Neural cell (in vitro differentiated cells): Measurements from ENCODE around the gene MAPK8IP2. TPM values are rescaled to one million over a fixed set of nuclear protein-coding genes. Genes with fewer than 3 reads are reported as not detected.

Experiments used
- H2AFZ ChIP-seq: fragments of 200-600, 300-800 bp; sonication (generic), shearing (Covaris generic); 2 replicates; pipeline ENCODE4 v1.6.0; 2014; ENCODE audit warnings: low read depth, mild to moderate bottlenecking, antibody characterized with exemption, low read length, moderate library complexity
- H3F3A ChIP-seq: fragments of 200-600 bp; shearing (Covaris generic); 2 replicates; pipeline ENCODE4 v1.6.1; 2016; ENCODE audit warnings: mild to moderate bottlenecking, moderate library complexity, mixed read lengths, antibody characterized with exemption, low read length; ENCODE audit not compliant: insufficient read depth, poor library complexity, severe bottlenecking
- H3K27ac ChIP-seq: fragments of 200-600, 300-800 bp; sonication (generic), shearing (Covaris generic); 2 replicates; pipeline ENCODE4 v1.5.1; 2014; ENCODE audit warnings: mild to moderate bottlenecking, low read length, moderate library complexity
- H3K27me3 ChIP-seq: fragments of 300-800, 200-600 bp; sonication (generic), shearing (Covaris generic); 2 replicates; pipeline ENCODE4 v1.6.0; 2014; ENCODE audit warnings: mild to moderate bottlenecking, low read depth, low read length, moderate library complexity; ENCODE audit not compliant: insufficient read depth
- H3K36me3 ChIP-seq: fragments of 300-800, 200-600 bp; sonication (generic), shearing (Covaris generic); 2 replicates; pipeline ENCODE4 v1.5.1; 2014; ENCODE audit warnings: mild to moderate bottlenecking, antibody characterized with exemption, low read length, moderate library complexity; ENCODE audit not compliant: insufficient read depth
- H3K4me2 ChIP-seq: fragments of 300-800, 200-600 bp; sonication (generic), shearing (Covaris generic); 2 replicates; pipeline ENCODE4 v1.6.0; 2014; ENCODE audit warnings: mild to moderate bottlenecking, low read length
- H3K4me3 ChIP-seq: fragments of 300-800, 200-600 bp; sonication (generic), shearing (Covaris generic); 2 replicates; pipeline ENCODE4 v1.5.1; 2014; ENCODE audit warnings: mild to moderate bottlenecking, low read length, moderate library complexity
- H3K79me2 ChIP-seq: fragments of 200-600 bp; shearing (Covaris generic); replicated peaks from 2 replicates; pipeline ENCODE4 v1.6.0; 2014; ENCODE audit warnings: mild to moderate bottlenecking, low read length, moderate library complexity; ENCODE audit not compliant: insufficient read depth
- H3K9ac ChIP-seq: fragments of 300-800, 200-600 bp; sonication (generic), shearing (Covaris generic); 2 replicates; pipeline ENCODE4 v1.6.1; 2016; ENCODE audit warnings: mild to moderate bottlenecking, low read length, mixed read lengths
- H3K9me2 ChIP-seq: fragments of 200-600 bp; shearing (Covaris generic); 2 replicates; pipeline ENCODE4 v1.6.1; 2016; ENCODE audit warnings: mild to moderate bottlenecking, low read length, mixed read lengths; ENCODE audit not compliant: insufficient read depth
- H3K9me3 ChIP-seq: fragments of 200-600, 300-800 bp; sonication (generic), shearing (Covaris generic); 2 replicates; pipeline ENCODE4 v1.6.1; 2016; ENCODE audit warnings: mild to moderate bottlenecking, mixed run types, low read length, moderate library complexity, mixed read lengths
- H4K20me1 ChIP-seq: fragments of 200-600 bp; shearing (Covaris generic); 2 replicates; pipeline ENCODE4 v1.6.1; 2016; ENCODE audit warnings: mild to moderate bottlenecking, mixed run types; ENCODE audit not compliant: insufficient read depth
- CTCF ChIP-seq: fragments of 450-650 bp; IDR thresholded peaks from 2 replicates; pipeline ENCODE4 v1.5.1; 2014; ENCODE audit warnings: antibody characterized with exemption, mild to moderate bottlenecking, moderate library complexity; ENCODE audit not compliant: poor library complexity, severe bottlenecking
- EP300 ChIP-seq: fragments of 450-650 bp; conservative IDR thresholded peaks from 2 replicates; pipeline ENCODE4 v1.6.1; 2014; ENCODE audit warnings: antibody characterized with exemption, mild to moderate bottlenecking, moderate library complexity; ENCODE audit not compliant: poor library complexity, severe bottlenecking
- EZH2 ChIP-seq: fragments of 200-600, 300-800 bp; shearing (Covaris generic), sonication (generic); IDR thresholded peaks from 2 replicates; pipeline ENCODE4 v1.6.1; 2014; ENCODE audit warnings: antibody characterized with exemption, low read length, borderline replicate concordance, mild to moderate bottlenecking; ENCODE audit not compliant: insufficient read depth, poor library complexity, severe bottlenecking
- MXI1 ChIP-seq: fragments of 450-650 bp; conservative IDR thresholded peaks from 2 replicates; pipeline ENCODE4 v1.6.1; 2014; ENCODE audit warnings: antibody characterized with exemption, mild to moderate bottlenecking; ENCODE audit not compliant: poor library complexity, severe bottlenecking
- POLR2AphosphoS5 ChIP-seq: IDR thresholded peaks from 2 replicates; pipeline ENCODE4 v1.6.1; 2012
- RAD21 ChIP-seq: fragments of 450-650 bp; conservative IDR thresholded peaks from 2 replicates; pipeline ENCODE4 v1.6.1; 2014; ENCODE audit warnings: antibody characterized with exemption, mild to moderate bottlenecking, moderate library complexity
- REST ChIP-seq: IDR thresholded peaks from 2 replicates; pipeline ENCODE4 v1.6.1; 2012; ENCODE audit warnings: borderline replicate concordance
- SMC3 ChIP-seq: fragments of 450-650 bp; conservative IDR thresholded peaks from 2 replicates; pipeline ENCODE4 v1.6.1; 2014; ENCODE audit warnings: antibody characterized with exemption, mild to moderate bottlenecking, moderate library complexity; ENCODE audit not compliant: poor library complexity
- TAF1 ChIP-seq: IDR thresholded peaks from 2 replicates; pipeline ENCODE4 v1.6.1; 2012; ENCODE audit warnings: low read depth
- polyA minus RNA-seq: library from RNA; depleted of rRNA, polyadenylated mRNA; stranded (reverse); fragments of >200 nt; gene quantifications from 2 replicates; pipeline ENCODE4 v1.2.3, GENCODE V29; 2014
- polyA plus RNA-seq: library from polyadenylated mRNA; depleted of rRNA; stranded (reverse); fragments of >200 nt; gene quantifications from 2 replicates; pipeline ENCODE4 v1.2.3, GENCODE V29; 2014

MAPK8IP2 gene
- polyA plus RNA-seq (48.0 and 54.5 TPM in 2 replicates), polyA minus RNA-seq (63.2 and 71.1 TPM in 2 replicates)

GRCh38 chr22:50600538-50600937, at the start of gene MAPK8IP2:
Gene MAPK8IP2 (plus strand): TSS chr22:50600793. CDS start chr22:50600819, 26 bp downstream.
- Histone ChIP-seq H3K4me3 (peak within 1 kb of the TSS; percentile 93), H3K79me2 (no peaks in the 10 kb centered on the region), H4K20me1 (no peaks in the 10 kb centered on the region), H3K9me3 (no peaks in the 10 kb centered on the region), H3K9ac (peak within 1 kb of the TSS; percentile 89), H3F3A (no peaks in the 10 kb centered on the region), H3K9me2 (no peaks in the 10 kb centered on the region), H3K27ac (peak within 1 kb of the TSS; percentile 73), H3K4me2 (peak within 1 kb of the TSS; percentile 78), H2AFZ (peak within 1 kb of the TSS; percentile 51), H3K27me3 (no peaks in the 10 kb centered on the region), H3K36me3 (no peaks in the 10 kb centered on the region)
- TF ChIP-seq RAD21 (no peak), POLR2AphosphoS5 (peak; percentile 71)

GRCh38 chr22:50551160-50551752, 49.3 kb upstream of the MAPK8IP2 start:
- H3K36me3 ChIP-seq = no peaks in the 10 kb centered on the region
- no peak overlapping the region for H3K9ac ChIP-seq
- H3K9me2 ChIP-seq = no peaks in the 10 kb centered on the region
- no peaks in the 10 kb centered on the region for H3K27me3 ChIP-seq
- no peak overlapping the region for H3K4me2 ChIP-seq
- H3K4me3 ChIP-seq = no peak overlapping the region
- no peaks in the 10 kb centered on the region for H3K79me2 ChIP-seq
- H2AFZ ChIP-seq = no peak overlapping the region
- H4K20me1 ChIP-seq = no peaks in the 10 kb centered on the region
- no peaks in the 10 kb centered on the region for H3K9me3 ChIP-seq
- H3F3A ChIP-seq = no peaks in the 10 kb centered on the region
- TF ChIP-seq RAD21 (no peak), SMC3 (no peak)
- no peak overlapping the region for H3K27ac ChIP-seq

- H3F3A ChIP-seq = no peaks in the 10 kb centered on the region
- no peak overlapping the region for H3K9ac ChIP-seq
- no peak overlapping the region for H3K4me3 ChIP-seq
- H2AFZ ChIP-seq = no peak overlapping the region
- TF ChIP-seq CTCF (no peak), MXI1 (no peak), EP300 (no peak), EZH2 (no peak), POLR2AphosphoS5 (no peak)
- H3K4me2 ChIP-seq = no peak overlapping the region
- no peaks in the 10 kb centered on the region for H3K79me2 ChIP-seq
- H4K20me1 ChIP-seq = no peaks in the 10 kb centered on the region
- H3K36me3 ChIP-seq = no peaks in the 10 kb centered on the region
- no peaks in the 10 kb centered on the region for H3K27me3 ChIP-seq
- no peaks in the 10 kb centered on the region for H3K9me3 ChIP-seq
- H3K9me2 ChIP-seq = no peaks in the 10 kb centered on the region
- no peak overlapping the region for H3K27ac ChIP-seq
Observed at GRCh38 chr22:50553310-50553709, 47.3 kb upstream of the MAPK8IP2 start.

GRCh38 chr22:50556703-50557102, 43.9 kb upstream of the MAPK8IP2 start:
- H3K4me3 ChIP-seq = no peak overlapping the region
- no peak overlapping the region for H2AFZ ChIP-seq
- no peaks in the 10 kb centered on the region for H3F3A ChIP-seq
- H4K20me1 ChIP-seq = no peaks in the 10 kb centered on the region
- no peaks in the 10 kb centered on the region for H3K9me3 ChIP-seq
- TF ChIP-seq CTCF (no peak), SMC3 (no peak), TAF1 (no peak), REST (no peak), RAD21 (no peak), EZH2 (no peak), MXI1 (no peak), EP300 (no peak), POLR2AphosphoS5 (no peak)
- H3K9ac ChIP-seq = no peak overlapping the region
- H3K27ac ChIP-seq = no peak overlapping the region
- no peaks in the 10 kb centered on the region for H3K27me3 ChIP-seq
- no peaks in the 10 kb centered on the region for H3K79me2 ChIP-seq
- H3K9me2 ChIP-seq = no peaks in the 10 kb centered on the region
- no peak overlapping the region for H3K4me2 ChIP-seq
- no peaks in the 10 kb centered on the region for H3K36me3 ChIP-seq
